Measurements from ENCODE around the gene CNOT4.

DNA sequence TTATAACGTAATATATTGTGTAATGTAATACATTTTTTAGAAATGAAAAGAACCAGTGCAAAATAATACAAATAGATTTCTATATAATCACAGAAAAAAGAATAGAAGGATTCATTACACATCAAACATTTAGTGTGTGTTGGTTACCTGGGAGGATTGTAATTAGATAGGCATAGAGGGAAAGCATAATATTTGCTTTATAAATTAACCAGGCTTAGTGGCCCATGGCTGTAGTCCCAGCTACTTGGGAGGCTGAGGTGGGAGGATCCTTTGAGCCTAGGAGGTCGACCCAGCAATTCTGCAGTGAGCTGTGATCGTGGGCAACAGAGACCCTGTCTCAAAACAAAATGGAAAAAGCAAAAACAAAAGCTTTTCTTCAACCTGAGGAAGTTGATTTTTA is 5.0 kb upstream of the CNOT4 start:
- TF ChIP-seq FOXM1 (IDR thresholded peaks at IDR 0.05; ENCODE audit: borderline replicate concordance) (no peak), FOXA1 (IDR thresholded peaks at IDR 0.05) (no peak), HDGF (IDR thresholded peaks at IDR 0.05; ENCODE audit: borderline replicate concordance) (no peak), BHLHE40 (IDR thresholded peaks at IDR 0.05; ENCODE audit: borderline replicate concordance) (no peak), CTBP1 (IDR thresholded peaks at IDR 0.05; ENCODE audit: borderline replicate concordance) (no peak), SP1 (IDR thresholded peaks at IDR 0.05) (no peak), ARNT (IDR thresholded peaks at IDR 0.05) (no peak), ZNF384 (IDR thresholded peaks at IDR 0.05) (no peak), TARDBP (IDR thresholded peaks at IDR 0.05) (no peak), SUZ12 (IDR thresholded peaks at IDR 0.05) (no peak), NFRKB (IDR thresholded peaks at IDR 0.05) (no peak), FOXK2 (IDR thresholded peaks at IDR 0.05) (no peak), ELF4 (IDR thresholded peaks at IDR 0.05) (no peak)
